HUDEP-2 (cell line): ENCODE data around the gene RSL1D1.

Experiments
- DNase-seq, 76 experiments: peaks; one replicate each; lab custom pipeline; 2025; ENCODE audit not compliant: unreplicated experiment in 76 of 76; lab: John Stamatoyannopoulos, UW

Gene RSL1D1

GRCh38 chr16:11851294-11852091 lies at the start of gene RSL1D1:
Gene RSL1D1, minus strand, starts transcription at chr16:11851542. Its CDS starts 30 bp downstream, at chr16:11851512.
- peak in 75 of 76 experiments; percentile 7 to 92 (median 83) for DNase-seq

- DNase-seq: no peak
Measured at GRCh38 chr16:11901091-11901490, 49.7 kb upstream of the RSL1D1 start.

GRCh38 chr16:11896486-11897176 lies 45.3 kb upstream of the RSL1D1 start:
- DNase-seq: no peak

GRCh38 chr16:11893571-11893970 lies 42.2 kb upstream of the RSL1D1 start:
- DNase-seq: no peak

- DNase-seq: no peak
Measured at GRCh38 chr16:11892761-11893160, 41.4 kb upstream of the RSL1D1 start.

GRCh38 chr16:11890231-11890965 lies 39.1 kb upstream of the RSL1D1 start:
- DNase-seq: no peak

GRCh38 chr16:11886881-11887280 lies 35.5 kb upstream of the RSL1D1 start:
- no peak for DNase-seq

- no peak for DNase-seq
Measured at GRCh38 chr16:11884035-11884434, 32.7 kb upstream of the RSL1D1 start.

GRCh38 chr16:11880007-11880406 lies 28.7 kb upstream of the RSL1D1 start:
- no peak for DNase-seq

- DNase-seq: no peak
Measured at GRCh38 chr16:11877374-11877773, 26.0 kb upstream of the RSL1D1 start.

- DNase-seq: no peak
Measured at GRCh38 chr16:11876306-11876705, 25.0 kb upstream of the RSL1D1 start.

GRCh38 chr16:11875721-11876120 lies 24.4 kb upstream of the RSL1D1 start:
- DNase-seq: no peak

GRCh38 chr16:11871193-11871592 lies 19.9 kb upstream of the RSL1D1 start:
- DNase-seq: peak in 2 of 76 experiments; percentile 4 to 12

GRCh38 chr16:11870399-11870798 lies 19.1 kb upstream of the RSL1D1 start:
- DNase-seq: no peak

GRCh38 chr16:11869353-11870228 lies 18.2 kb upstream of the RSL1D1 start:
- DNase-seq: no peak

- DNase-seq: no peak
Measured at GRCh38 chr16:11868412-11868980, 17.2 kb upstream of the RSL1D1 start.

- no peak for DNase-seq
Measured at GRCh38 chr16:11862489-11862888, 11.1 kb upstream of the RSL1D1 start.

- DNase-seq: no peak
Measured at GRCh38 chr16:11857161-11857560, 5.8 kb upstream of the RSL1D1 start.

- no peak for DNase-seq
Measured at GRCh38 chr16:11852092-11852809, 909 bp upstream of the RSL1D1 start.
